Measurements from ENCODE around the gene GALNT17.

Gene GALNT17

GRCh38 chr7:71120096-71120495 is 11.8 kb upstream of the GALNT17 start:
- POLR2A ChIA-PET, result no interaction called here
- H3K36me3 ChIP-seq (ENCODE audit: control insufficient read depth in 2 of 2, insufficient read depth in 1 of 2, low read length in 2 of 2), result no peaks in the 10 kb centered on the region
- no peak overlapping the region for H3K4me3 ChIP-seq (ENCODE audit: low read depth, low read length)
- H3K27ac ChIP-seq (ENCODE audit: extremely low read depth, low read depth, low read length), result no peak overlapping the region
- H3K9me3 ChIP-seq (ENCODE audit: control insufficient read depth, insufficient read depth, low read depth, low read length), result no peaks in the 10 kb centered on the region
- H3K4me1 ChIP-seq (ENCODE audit: control insufficient read depth, insufficient read depth, low read length), result no peaks in the 10 kb centered on the region
- TF ChIP-seq, protein P1, sequence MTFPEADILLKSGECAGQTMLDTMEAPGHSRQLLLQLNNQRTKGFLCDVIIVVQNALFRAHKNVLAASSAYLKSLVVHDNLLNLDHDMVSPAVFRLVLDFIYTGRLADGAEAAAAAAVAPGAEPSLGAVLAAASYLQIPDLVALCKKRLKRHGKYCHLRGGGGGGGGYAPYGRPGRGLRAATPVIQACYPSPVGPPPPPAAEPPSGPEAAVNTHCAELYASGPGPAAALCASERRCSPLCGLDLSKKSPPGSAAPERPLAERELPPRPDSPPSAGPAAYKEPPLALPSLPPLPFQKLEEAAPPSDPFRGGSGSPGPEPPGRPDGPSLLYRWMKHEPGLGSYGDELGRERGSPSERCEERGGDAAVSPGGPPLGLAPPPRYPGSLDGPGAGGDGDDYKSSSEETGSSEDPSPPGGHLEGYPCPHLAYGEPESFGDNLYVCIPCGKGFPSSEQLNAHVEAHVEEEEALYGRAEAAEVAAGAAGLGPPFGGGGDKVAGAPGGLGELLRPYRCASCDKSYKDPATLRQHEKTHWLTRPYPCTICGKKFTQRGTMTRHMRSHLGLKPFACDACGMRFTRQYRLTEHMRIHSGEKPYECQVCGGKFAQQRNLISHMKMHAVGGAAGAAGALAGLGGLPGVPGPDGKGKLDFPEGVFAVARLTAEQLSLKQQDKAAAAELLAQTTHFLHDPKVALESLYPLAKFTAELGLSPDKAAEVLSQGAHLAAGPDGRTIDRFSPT (tag by site-specific recombination; IDR thresholded peaks at IDR 0.05), result no peak
- TF ChIP-seq ZNF202 (tag by site-specific recombination; IDR thresholded peaks at IDR 0.05; ENCODE audit: borderline replicate concordance) (no peak), ZNF214 (tag by site-specific recombination; IDR thresholded peaks at IDR 0.05; ENCODE audit: borderline replicate concordance) (no peak), ZNF335 (tag by site-specific recombination; conservative IDR thresholded peaks at IDR 0.05) (no peak), ZNF76 (tag by site-specific recombination; IDR thresholded peaks at IDR 0.05; ENCODE audit: borderline replicate concordance, low read depth) (no peak), ZNF19 (tag by site-specific recombination; IDR thresholded peaks at IDR 0.05; ENCODE audit: low read depth) (no peak), GLI2 (tag by site-specific recombination; IDR thresholded peaks at IDR 0.05; ENCODE audit: borderline replicate concordance, low read depth) (no peak), ZNF623 (tag by site-specific recombination; IDR thresholded peaks at IDR 0.05) (no peak), ZNF274 (IDR thresholded peaks at IDR 0.05; ENCODE audit: low read length) (no peak), ZNF274 (tag by site-specific recombination; IDR thresholded peaks at IDR 0.05; ENCODE audit: borderline replicate concordance) (no peak), KLF7 (tag by site-specific recombination; IDR thresholded peaks at IDR 0.05; ENCODE audit: borderline replicate concordance) (no peak), ZNF639 (tag by site-specific recombination; IDR thresholded peaks at IDR 0.05) (no peak), ZNF785 (tag by site-specific recombination; IDR thresholded peaks at IDR 0.05) (no peak), ZNF114 (tag by site-specific recombination; IDR thresholded peaks at IDR 0.05) (no peak), KLF9 (tag by site-specific recombination; IDR thresholded peaks at IDR 0.05; ENCODE audit: low read depth) (no peak)
- TF ChIP-seq, protein P2, sequence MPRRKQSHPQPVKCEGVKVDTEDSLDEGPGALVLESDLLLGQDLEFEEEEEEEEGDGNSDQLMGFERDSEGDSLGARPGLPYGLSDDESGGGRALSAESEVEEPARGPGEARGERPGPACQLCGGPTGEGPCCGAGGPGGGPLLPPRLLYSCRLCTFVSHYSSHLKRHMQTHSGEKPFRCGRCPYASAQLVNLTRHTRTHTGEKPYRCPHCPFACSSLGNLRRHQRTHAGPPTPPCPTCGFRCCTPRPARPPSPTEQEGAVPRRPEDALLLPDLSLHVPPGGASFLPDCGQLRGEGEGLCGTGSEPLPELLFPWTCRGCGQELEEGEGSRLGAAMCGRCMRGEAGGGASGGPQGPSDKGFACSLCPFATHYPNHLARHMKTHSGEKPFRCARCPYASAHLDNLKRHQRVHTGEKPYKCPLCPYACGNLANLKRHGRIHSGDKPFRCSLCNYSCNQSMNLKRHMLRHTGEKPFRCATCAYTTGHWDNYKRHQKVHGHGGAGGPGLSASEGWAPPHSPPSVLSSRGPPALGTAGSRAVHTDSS (tag by site-specific recombination; IDR thresholded peaks at IDR 0.05), result no peak
- TF ChIP-seq, protein P3, sequence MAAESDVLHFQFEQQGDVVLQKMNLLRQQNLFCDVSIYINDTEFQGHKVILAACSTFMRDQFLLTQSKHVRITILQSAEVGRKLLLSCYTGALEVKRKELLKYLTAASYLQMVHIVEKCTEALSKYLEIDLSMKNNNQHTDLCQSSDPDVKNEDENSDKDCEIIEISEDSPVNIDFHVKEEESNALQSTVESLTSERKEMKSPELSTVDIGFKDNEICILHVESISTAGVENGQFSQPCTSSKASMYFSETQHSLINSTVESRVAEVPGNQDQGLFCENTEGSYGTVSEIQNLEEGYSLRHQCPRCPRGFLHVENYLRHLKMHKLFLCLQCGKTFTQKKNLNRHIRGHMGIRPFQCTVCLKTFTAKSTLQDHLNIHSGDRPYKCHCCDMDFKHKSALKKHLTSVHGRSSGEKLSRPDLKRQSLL (tag by site-specific recombination; IDR thresholded peaks at IDR 0.05), result no peak
- CTCF ChIA-PET, result interaction anchor here (0.7 kb wide), 1 partner anchor 363 kb away, joined by 3 read pairs; no protein-coding TSS in a partner anchor

DNA sequence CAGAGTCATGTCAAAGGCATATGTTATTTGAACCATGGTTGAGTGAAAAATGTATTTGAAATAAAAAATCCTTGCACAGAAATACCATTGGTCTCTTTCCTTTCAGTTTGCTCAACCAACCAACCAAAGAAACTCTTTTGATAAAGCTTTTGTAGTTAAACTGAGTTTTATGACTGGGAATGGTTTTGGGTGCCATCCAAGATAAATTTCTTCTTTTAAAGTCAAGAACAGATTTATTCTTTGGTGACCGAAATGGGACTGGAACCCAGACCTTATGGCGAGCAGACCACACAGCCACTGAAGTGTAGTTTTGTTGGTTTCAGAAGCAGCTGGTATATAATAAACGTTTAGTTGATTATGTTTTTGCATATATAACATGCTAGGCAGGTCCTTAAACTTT is 2.8 kb upstream of the GALNT17 start:
- Histone ChIP-seq H3K4me1 (ENCODE audit: control insufficient read depth, insufficient read depth, low read length) (no peaks in the 10 kb centered on the region), H3K36me3 (ENCODE audit: control insufficient read depth in 2 of 2, insufficient read depth in 1 of 2, low read length in 2 of 2) (no peaks in the 10 kb centered on the region), H3K9me3 (ENCODE audit: control insufficient read depth, insufficient read depth, low read depth, low read length) (no peaks in the 10 kb centered on the region), H3K4me3 (ENCODE audit: low read depth, low read length) (no peak overlapping the region), H3K27ac (ENCODE audit: extremely low read depth, low read depth, low read length) (no peak overlapping the region)
- ChIA-PET POLR2A (no interaction called here), CTCF (no interaction called here)
- TF ChIP-seq ZSCAN30 (tag by site-specific recombination; IDR thresholded peaks at IDR 0.05) (no peak), SALL2 (tag by site-specific recombination; IDR thresholded peaks at IDR 0.05; ENCODE audit: borderline replicate concordance) (no peak), BCL6B (tag by site-specific recombination; IDR thresholded peaks at IDR 0.05) (no peak), ZNF561 (tag by site-specific recombination; IDR thresholded peaks at IDR 0.05; ENCODE audit: borderline replicate concordance) (no peak), ZNF660 (tag by site-specific recombination; IDR thresholded peaks at IDR 0.05) (no peak)

Data from HEK293 (cell line).